ENCODE measurements around the gene C4orf50.

C4orf50 gene

DNA sequence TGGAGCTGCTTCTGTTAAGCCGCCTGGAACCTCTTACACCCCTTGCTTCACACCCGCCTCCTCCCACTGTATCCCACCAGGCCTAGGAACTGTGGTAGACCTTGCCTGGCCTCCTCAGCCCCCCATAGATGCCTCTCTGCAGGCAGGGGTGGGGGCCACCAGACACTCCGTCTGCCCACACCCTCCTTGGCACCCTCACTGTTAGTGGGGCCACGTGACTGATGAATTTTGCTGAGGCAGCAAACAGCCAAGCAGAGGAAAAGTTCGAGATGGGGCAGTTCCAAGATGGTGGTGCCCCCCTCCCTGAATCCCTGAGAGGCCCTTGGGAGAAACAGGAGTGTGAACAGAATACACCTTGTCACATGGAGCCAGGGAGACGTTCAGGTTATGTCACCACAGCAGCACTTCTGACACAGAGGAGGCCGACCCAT lies 41.2 kb upstream of the C4orf50 start:
- DNase-seq (ENCODE audit: low read depth): no peak
- TF ChIP-seq, protein P1, sequence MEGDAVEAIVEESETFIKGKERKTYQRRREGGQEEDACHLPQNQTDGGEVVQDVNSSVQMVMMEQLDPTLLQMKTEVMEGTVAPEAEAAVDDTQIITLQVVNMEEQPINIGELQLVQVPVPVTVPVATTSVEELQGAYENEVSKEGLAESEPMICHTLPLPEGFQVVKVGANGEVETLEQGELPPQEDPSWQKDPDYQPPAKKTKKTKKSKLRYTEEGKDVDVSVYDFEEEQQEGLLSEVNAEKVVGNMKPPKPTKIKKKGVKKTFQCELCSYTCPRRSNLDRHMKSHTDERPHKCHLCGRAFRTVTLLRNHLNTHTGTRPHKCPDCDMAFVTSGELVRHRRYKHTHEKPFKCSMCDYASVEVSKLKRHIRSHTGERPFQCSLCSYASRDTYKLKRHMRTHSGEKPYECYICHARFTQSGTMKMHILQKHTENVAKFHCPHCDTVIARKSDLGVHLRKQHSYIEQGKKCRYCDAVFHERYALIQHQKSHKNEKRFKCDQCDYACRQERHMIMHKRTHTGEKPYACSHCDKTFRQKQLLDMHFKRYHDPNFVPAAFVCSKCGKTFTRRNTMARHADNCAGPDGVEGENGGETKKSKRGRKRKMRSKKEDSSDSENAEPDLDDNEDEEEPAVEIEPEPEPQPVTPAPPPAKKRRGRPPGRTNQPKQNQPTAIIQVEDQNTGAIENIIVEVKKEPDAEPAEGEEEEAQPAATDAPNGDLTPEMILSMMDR (IDR thresholded peaks at IDR 0.05; ENCODE audit: control insufficient read depth, insufficient read depth, low read depth, low read length, missing control alignments): no peak
- H3K4me3 ChIP-seq (ENCODE audit: control insufficient read depth, low read depth, low read length): no peak overlapping the region

DNA sequence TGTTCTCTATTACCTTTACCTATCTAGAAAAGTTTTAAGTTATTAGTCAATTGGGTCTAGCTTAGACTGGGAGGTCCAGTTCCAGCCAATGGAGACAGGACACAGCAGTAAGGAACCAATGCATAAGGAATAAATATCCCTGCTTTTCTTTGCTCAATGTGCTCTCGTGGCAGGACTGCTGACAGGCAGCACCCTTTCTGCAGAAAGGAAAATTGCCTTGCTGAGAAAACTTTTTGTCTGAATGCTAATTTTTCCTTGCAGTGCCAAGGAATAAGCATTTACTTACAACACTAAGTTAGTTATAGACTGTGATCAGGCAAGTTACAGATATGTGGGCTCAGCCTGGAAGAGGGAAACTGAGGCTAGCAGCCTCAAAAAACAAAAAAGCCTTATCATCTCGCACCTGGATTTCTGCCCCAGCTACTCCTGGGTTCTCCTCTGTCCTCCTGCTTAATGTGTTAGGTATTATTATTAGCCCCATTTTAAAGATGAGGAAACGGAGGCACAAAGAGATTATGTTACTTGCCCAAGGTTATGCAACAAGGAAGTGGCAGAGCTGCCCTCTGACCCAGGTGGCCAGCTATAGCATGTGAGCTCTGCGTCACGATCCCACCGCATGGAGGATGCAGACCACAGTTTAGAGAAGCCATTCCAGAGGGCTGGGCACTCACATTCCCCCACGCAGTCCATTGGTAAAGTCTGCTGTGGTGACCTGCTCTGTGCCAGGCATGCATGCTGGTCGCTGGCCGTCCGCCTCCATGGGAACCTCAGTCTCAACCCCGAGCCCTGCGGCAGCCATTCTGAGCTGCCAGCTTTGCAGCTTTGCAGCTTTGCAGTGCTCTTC lies 40.5 kb upstream of the C4orf50 start:
- no peak overlapping the region for H3K4me3 ChIP-seq (ENCODE audit: control insufficient read depth, low read depth, low read length)
- TF ChIP-seq, protein P1 (IDR thresholded peaks at IDR 0.05; ENCODE audit: control insufficient read depth, insufficient read depth, low read depth, low read length, missing control alignments): no peak
- DNase-seq (ENCODE audit: low read depth): no peak

DNA sequence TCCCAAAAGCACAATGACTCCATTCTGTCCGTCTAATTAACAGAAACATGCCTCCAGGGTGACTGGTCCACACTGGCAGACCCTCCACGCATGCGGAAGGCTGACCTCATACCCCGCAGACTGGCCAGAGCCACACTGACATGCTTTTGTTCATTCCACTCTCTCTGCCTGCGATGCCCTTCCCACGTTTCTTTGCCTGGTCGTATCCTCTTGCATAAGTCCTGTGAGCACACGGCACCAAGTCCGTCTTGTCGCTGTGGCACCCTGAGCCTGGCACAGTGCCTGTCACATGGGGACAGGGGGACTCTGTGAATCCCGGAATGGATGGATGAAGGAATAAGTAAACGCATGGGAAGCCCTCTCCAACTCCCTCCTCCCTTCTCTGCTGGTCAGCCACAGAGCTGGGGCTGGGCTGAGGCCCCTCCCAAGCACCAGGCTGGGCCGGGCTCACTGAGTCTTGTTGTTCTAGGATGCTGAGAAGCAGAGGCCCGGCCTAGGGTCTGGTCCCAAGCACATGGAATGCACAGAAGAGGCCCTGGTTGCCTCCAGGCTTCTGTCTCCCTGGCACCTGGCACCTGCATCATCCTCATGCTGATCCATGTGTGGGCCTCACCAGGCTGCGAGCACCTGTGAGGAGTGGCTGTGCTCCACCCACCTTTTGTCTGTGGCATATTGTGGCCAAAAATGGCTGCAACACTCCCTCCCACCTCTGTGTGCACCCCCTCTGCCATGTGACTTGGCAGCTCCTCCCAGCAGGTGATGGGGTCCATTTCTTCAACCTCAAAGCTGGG lies 38.9 kb upstream of the C4orf50 start:
- TF ChIP-seq, protein P1 (IDR thresholded peaks at IDR 0.05; ENCODE audit: control insufficient read depth, insufficient read depth, low read depth, low read length, missing control alignments): no peak
- DNase-seq (ENCODE audit: low read depth): no peak
- no peak overlapping the region for H3K4me3 ChIP-seq (ENCODE audit: control insufficient read depth, low read depth, low read length)

DNA sequence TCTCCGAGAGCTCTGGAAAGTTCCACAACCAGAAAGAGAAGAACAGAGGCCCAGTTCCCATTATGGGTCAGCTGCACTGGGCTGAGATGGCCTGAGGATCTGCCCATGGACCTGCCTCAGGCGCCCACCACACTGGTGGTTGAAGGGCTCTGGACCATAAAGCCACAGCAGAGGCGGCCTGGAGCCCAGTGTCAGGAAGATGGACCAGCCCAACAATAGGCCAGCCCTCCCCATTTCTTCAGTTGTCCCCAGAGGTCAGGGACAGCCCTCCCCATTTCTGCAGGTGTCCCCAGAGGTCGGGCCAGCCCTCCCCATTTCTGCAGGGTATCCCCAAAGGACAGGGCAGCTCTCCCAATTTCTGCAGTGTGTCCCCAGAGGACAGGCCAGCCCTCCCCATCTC lies 37.2 kb upstream of the C4orf50 start:
- DNase-seq (ENCODE audit: low read depth): no peak
- TF ChIP-seq, protein P1 (IDR thresholded peaks at IDR 0.05; ENCODE audit: control insufficient read depth, insufficient read depth, low read depth, low read length, missing control alignments): no peak
- no peak overlapping the region for H3K4me3 ChIP-seq (ENCODE audit: control insufficient read depth, low read depth, low read length)

DNA sequence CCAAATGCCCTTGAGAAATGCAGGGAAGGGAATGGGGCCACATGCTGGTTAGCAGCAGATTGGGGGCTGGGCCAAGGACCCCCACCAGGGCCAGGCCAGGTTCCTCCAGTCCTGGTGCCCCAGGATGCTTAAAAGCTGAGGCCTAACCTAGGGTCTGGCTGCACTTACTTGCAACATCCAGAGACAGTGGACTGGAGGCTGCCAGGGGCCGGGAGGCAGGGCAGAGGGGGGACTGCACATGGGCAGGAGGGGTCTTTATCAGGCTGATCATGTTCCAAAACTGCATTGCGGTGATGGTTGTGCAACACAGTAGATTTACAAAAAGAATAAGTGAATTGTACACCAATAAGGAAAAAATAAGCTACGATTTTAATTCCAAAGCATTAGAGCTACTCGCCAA lies 36.8 kb upstream of the C4orf50 start:
- DNase-seq (ENCODE audit: low read depth): no peak
- H3K4me3 ChIP-seq (ENCODE audit: control insufficient read depth, low read depth, low read length): no peak overlapping the region
- TF ChIP-seq, protein P1 (IDR thresholded peaks at IDR 0.05; ENCODE audit: control insufficient read depth, insufficient read depth, low read depth, low read length, missing control alignments): no peak

DNA sequence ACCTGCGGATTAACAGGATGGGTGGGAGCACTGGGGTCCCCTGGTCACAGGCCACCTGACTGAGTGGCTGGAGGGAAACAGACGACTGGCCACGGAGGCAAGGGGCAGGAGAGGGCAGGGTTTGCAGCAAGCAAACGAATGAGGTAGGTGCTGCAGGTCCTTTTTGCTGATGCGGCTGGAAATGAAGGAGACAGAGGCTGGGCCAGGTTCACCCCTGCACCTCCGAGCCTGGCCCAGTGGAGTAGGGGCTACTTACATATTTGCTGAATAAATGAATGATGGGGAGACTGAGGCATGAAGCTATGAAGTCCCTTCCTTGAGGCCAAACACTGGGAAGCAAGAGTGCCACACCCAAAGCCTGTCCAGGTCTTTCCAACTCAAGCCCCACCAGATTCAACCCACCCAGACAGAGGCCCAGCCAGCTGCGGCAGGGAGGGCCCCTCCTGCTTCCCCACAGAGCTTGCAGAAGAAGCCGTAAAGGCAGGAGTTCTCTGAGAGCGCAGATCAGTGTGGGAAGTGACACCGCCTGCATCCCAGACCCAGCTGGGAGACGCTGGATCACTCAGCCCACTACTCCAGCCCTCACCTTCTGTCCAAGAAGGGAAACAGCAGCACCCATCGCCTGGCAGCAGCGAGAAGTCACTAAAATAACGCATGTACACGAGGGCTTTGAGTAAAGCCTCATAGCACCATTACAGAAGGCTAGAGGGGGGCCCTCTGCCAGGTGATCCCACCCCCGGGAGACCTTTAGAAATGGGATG lies 36.1 kb upstream of the C4orf50 start:
- TF ChIP-seq, protein P1 (IDR thresholded peaks at IDR 0.05; ENCODE audit: control insufficient read depth, insufficient read depth, low read depth, low read length, missing control alignments): no peak
- no peak for DNase-seq (ENCODE audit: low read depth)
- no peak overlapping the region for H3K4me3 ChIP-seq (ENCODE audit: control insufficient read depth, low read depth, low read length)

Measured in AG09309 (cell line).